Measurements from ENCODE around the gene POLL.

POLL gene

GRCh38 chr10:101571271-101571925, 16.7 kb downstream of the POLL start:
- Histone ChIP-seq H3K9me3 (ENCODE audit: control insufficient read depth, low read length) (peaks cover 3% of the 10 kb centered on the region), H3K4me1 (ENCODE audit: control insufficient read depth, insufficient read depth, low read length, poor library complexity, severe bottlenecking) (no peaks in the 10 kb centered on the region), H3K36me3 (ENCODE audit: control insufficient read depth, insufficient read depth, low read length) (no peaks in the 10 kb centered on the region), H3K27ac (ENCODE audit: low read depth, low read length, severe bottlenecking) (no peak overlapping the region), H3K4me3 (ENCODE audit: extremely low read depth, insufficient read depth, low read length, poor library complexity, severe bottlenecking) (no peak overlapping the region)
- WGBS, 2 experiments (ENCODE audit: insufficient coverage in 2 of 2): 85 to 93% methylated on average over 3 to 4 of the region's 8 CpGs

DNA sequence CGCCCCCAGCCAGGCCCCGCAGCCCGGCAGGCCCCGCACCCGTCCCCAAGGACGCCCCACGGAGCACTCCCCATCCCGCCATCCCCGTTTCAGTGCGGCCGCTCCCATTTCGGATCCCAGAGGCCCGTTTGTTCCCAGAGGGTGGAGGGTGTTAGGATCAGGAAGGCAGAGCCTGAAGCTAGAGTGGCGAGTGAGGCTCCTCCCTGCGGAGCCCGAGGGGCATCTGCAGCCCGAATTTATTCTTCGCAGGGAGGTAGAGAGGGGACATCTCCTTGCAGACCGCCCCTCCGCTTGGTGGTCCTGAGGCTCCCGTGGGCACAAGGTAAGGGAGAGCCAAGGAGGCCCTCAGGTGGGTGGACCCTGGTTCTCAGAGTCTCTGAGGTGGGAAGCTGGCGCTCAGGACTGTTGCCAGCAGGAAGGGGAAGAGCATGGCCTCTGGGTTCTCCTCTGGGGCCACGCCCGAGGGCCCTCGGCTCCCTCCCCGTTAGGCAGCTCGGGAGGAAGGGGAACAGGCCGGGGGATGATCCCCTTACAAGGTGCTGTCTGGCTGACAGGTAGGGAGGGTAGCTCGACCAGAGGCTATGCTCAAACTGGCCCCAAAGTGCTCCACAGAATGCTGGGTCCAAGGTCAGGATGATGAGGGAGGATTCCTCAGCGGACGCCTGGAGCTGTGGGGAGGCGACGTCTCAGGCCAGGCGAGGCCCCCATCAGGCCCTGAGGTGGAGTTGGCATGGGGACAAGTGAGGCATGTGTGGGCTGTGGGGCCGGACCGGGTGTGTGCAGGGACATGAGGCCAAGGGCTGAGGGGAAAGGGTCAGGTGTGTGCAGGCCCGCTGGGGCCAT, 17.4 kb downstream of the POLL start:
- Histone ChIP-seq H3K4me3 (ENCODE audit: extremely low read depth, insufficient read depth, low read length, poor library complexity, severe bottlenecking) (peak overlapping the region; percentile 51), H3K9me3 (ENCODE audit: control insufficient read depth, low read length) (peaks cover 3% of the 10 kb centered on the region), H3K27ac (ENCODE audit: low read depth, low read length, severe bottlenecking) (no peak overlapping the region), H3K36me3 (ENCODE audit: control insufficient read depth, insufficient read depth, low read length) (no peaks in the 10 kb centered on the region), H3K4me1 (ENCODE audit: control insufficient read depth, insufficient read depth, low read length, poor library complexity, severe bottlenecking) (no peaks in the 10 kb centered on the region)
- 26 to 30% methylated on average over 22 to 33 of the region's 37 CpGs for WGBS, 2 experiments (ENCODE audit: insufficient coverage in 2 of 2)

DNA sequence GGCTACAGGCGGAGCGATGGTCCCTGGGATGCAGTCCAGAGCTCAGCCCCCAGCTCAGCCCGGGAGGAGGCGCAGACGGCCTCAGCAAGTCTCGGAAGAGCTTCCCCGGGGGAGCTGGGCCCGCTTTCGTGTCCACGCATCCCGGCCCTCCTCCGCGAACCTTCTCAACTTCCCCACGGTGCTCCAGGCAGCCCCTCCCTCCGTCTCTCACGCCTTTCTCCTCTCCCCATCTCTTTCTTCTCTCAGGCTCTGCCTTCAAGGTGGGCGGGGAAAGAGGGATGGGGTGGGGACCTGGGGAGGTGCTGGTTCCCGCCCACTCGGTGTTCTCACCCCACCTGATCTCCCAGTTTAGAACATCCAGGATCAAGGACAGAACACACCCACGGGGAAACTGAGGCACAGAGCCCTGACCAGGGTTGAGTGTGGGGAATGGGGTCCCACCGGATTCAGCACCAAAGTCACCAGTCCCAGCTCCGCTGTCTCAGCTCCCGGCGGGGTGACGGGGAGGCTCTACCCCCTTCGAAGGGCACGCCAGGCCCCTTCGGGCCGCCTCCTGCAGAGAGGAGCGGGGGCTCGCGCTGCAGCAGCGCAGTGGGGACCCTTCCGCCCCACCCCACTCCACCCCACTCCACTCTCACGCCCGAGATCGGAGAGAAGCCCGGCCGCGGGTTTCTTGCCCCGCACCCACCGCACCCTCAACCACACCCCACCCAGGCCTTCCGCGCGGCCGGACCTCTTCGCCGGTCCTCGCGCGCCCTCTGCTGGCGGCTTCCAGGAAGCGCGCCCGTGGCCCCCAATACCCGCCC, 18.2 kb downstream of the POLL start:
- peaks cover 3% of the 10 kb centered on the region for H3K9me3 ChIP-seq (ENCODE audit: control insufficient read depth, low read length)
- peak overlapping the region; percentile 51 for H3K4me3 ChIP-seq (ENCODE audit: extremely low read depth, insufficient read depth, low read length, poor library complexity, severe bottlenecking)
- no peaks in the 10 kb centered on the region for H3K36me3 ChIP-seq (ENCODE audit: control insufficient read depth, insufficient read depth, low read length)
- 3 to 7% methylated on average over 13 to 14 of the region's 56 CpGs for WGBS, 2 experiments (ENCODE audit: insufficient coverage in 2 of 2)
- H3K4me1 ChIP-seq (ENCODE audit: control insufficient read depth, insufficient read depth, low read length, poor library complexity, severe bottlenecking): no peaks in the 10 kb centered on the region
- no peak overlapping the region for H3K27ac ChIP-seq (ENCODE audit: low read depth, low read length, severe bottlenecking)

DNA sequence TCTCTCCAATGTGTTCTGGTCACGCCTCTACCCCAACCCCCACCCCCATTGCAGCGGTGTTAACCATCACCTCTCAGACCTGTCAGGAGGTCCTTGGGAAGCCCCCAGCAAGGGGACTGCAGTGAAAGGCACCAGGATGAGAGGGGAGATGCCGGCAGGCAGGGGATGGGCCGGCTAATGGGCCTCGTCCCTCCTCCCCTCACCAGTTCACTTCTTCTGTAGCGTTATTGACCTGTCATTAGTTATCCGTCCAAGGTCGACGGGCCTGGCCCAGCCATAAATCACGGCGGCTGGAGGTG, 18.8 kb downstream of the POLL start:
- H3K36me3 ChIP-seq (ENCODE audit: control insufficient read depth, insufficient read depth, low read length): no peaks in the 10 kb centered on the region
- peaks cover 3% of the 10 kb centered on the region for H3K9me3 ChIP-seq (ENCODE audit: control insufficient read depth, low read length)
- H3K4me3 ChIP-seq (ENCODE audit: extremely low read depth, insufficient read depth, low read length, poor library complexity, severe bottlenecking): peak overlapping the region; percentile 51
- H3K27ac ChIP-seq (ENCODE audit: low read depth, low read length, severe bottlenecking): no peak overlapping the region
- H3K4me1 ChIP-seq (ENCODE audit: control insufficient read depth, insufficient read depth, low read length, poor library complexity, severe bottlenecking): no peaks in the 10 kb centered on the region
- WGBS, 2 experiments (ENCODE audit: insufficient coverage in 2 of 2): 2 to 6% methylated on average over 6 of the region's 11 CpGs

- no peak overlapping the region for H3K4me3 ChIP-seq (ENCODE audit: extremely low read depth, insufficient read depth, low read length, poor library complexity, severe bottlenecking)
- no peaks in the 10 kb centered on the region for H3K4me1 ChIP-seq (ENCODE audit: control insufficient read depth, insufficient read depth, low read length, poor library complexity, severe bottlenecking)
- WGBS, 2 experiments (ENCODE audit: insufficient coverage in 2 of 2): 90 to 94% methylated on average over 11 to 13 of the region's 17 CpGs
- peaks cover 3% of the 10 kb centered on the region for H3K9me3 ChIP-seq (ENCODE audit: control insufficient read depth, low read length)
- H3K36me3 ChIP-seq (ENCODE audit: control insufficient read depth, insufficient read depth, low read length): no peaks in the 10 kb centered on the region
- H3K27ac ChIP-seq (ENCODE audit: low read depth, low read length, severe bottlenecking): no peak overlapping the region
Measured at GRCh38 chr10:101568054-101568745, 19.9 kb downstream of the POLL start.

DNA sequence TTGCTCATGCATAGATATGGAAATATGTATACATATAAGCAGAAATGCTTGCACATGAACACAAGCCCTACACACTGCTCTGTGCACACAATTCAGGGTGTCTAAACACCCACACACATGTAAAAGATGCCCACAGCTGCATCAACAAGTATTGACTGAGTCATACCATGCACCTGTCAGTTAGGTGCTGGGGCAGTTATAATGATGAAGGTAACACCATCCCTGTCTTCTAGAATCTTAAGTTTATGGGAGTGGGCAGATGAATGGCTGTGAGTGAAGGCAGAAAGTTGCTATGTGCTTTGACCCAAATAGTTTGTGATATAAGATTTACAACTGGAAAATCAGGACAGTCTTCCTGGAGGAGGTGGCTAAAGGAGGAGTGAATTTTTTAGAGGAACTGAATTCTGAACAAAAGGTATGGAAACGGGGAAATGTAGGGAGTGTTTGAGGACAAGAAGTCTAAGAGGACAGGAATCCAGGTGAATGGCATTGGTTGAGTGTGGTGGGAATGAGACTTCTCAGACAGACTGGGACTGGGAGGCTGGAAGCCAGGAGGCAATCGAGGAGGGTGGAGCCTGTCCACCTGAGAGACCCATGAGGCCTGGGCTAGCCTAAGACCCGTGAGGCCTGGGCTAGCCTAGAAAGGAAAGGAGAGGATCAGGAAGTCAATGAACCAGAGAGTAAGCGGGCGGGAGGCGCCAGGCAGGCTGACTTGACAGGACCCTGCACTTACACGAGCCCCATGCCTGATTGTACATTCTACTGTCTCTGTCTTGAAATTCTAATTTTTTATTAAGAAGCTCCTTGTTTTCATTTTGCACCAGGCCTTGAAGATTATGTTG, 20.7 kb downstream of the POLL start:
- no peak overlapping the region for H3K27ac ChIP-seq (ENCODE audit: low read depth, low read length, severe bottlenecking)
- H3K36me3 ChIP-seq (ENCODE audit: control insufficient read depth, insufficient read depth, low read length): no peaks in the 10 kb centered on the region
- 88 to 92% methylated on average over 7 of the region's 7 CpGs for WGBS, 2 experiments (ENCODE audit: insufficient coverage in 2 of 2)
- H3K9me3 ChIP-seq (ENCODE audit: control insufficient read depth, low read length): no peaks in the 10 kb centered on the region
- no peak overlapping the region for H3K4me3 ChIP-seq (ENCODE audit: extremely low read depth, insufficient read depth, low read length, poor library complexity, severe bottlenecking)
- H3K4me1 ChIP-seq (ENCODE audit: control insufficient read depth, insufficient read depth, low read length, poor library complexity, severe bottlenecking): no peaks in the 10 kb centered on the region

- no peak overlapping the region for H3K4me3 ChIP-seq (ENCODE audit: extremely low read depth, insufficient read depth, low read length, poor library complexity, severe bottlenecking)
- H3K27ac ChIP-seq (ENCODE audit: low read depth, low read length, severe bottlenecking): no peak overlapping the region
- 53 to 63% methylated on average over 46 to 51 of the region's 59 CpGs for WGBS, 2 experiments (ENCODE audit: insufficient coverage in 2 of 2)
- no peaks in the 10 kb centered on the region for H3K4me1 ChIP-seq (ENCODE audit: control insufficient read depth, insufficient read depth, low read length, poor library complexity, severe bottlenecking)
- H3K9me3 ChIP-seq (ENCODE audit: control insufficient read depth, low read length): no peaks in the 10 kb centered on the region
- H3K36me3 ChIP-seq (ENCODE audit: control insufficient read depth, insufficient read depth, low read length): no peaks in the 10 kb centered on the region
Measured at GRCh38 chr10:101566333-101567164, 21.5 kb downstream of the POLL start.

- Histone ChIP-seq H3K36me3 (ENCODE audit: control insufficient read depth, insufficient read depth, low read length) (no peaks in the 10 kb centered on the region), H3K27ac (ENCODE audit: low read depth, low read length, severe bottlenecking) (no peak overlapping the region), H3K4me3 (ENCODE audit: extremely low read depth, insufficient read depth, low read length, poor library complexity, severe bottlenecking) (no peak overlapping the region), H3K9me3 (ENCODE audit: control insufficient read depth, low read length) (no peaks in the 10 kb centered on the region), H3K4me1 (ENCODE audit: control insufficient read depth, insufficient read depth, low read length, poor library complexity, severe bottlenecking) (no peaks in the 10 kb centered on the region)
- 87 to 98% methylated on average over 6 of the region's 8 CpGs for WGBS, 2 experiments (ENCODE audit: insufficient coverage in 2 of 2)
Measured at GRCh38 chr10:101565936-101566332, 22.1 kb downstream of the POLL start.

DNA sequence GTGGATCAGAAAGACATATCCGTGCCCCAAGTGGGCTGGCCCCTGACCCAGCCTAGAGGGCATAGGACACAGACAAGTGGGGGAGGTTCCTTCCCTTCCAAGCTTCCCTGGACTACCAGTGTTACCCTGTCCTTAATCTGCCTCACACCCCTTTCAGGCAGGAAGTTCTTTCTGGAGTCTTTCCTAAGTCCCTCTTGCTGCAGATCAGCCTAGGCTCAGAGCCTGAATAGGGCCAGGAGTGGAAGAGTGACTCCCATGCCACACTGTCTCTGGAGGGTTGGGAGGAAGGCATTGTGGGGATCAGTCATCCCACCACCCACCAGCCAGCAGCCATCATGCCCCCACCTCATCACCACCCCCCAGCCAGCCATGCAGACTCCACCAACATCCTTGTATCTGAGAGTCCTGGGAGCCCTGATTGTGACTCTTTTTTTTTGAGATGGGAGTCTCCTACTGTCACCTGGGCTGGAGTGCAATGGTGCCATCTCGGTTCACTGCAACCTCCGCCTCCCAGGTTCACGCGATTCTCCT, 22.6 kb downstream of the POLL start:
- WGBS, 2 experiments (ENCODE audit: insufficient coverage in 2 of 2): 89 to 96% methylated on average over 5 of the region's 5 CpGs
- Histone ChIP-seq H3K4me1 (ENCODE audit: control insufficient read depth, insufficient read depth, low read length, poor library complexity, severe bottlenecking) (no peaks in the 10 kb centered on the region), H3K27ac (ENCODE audit: low read depth, low read length, severe bottlenecking) (no peak overlapping the region), H3K36me3 (ENCODE audit: control insufficient read depth, insufficient read depth, low read length) (no peaks in the 10 kb centered on the region), H3K9me3 (ENCODE audit: control insufficient read depth, low read length) (no peaks in the 10 kb centered on the region), H3K4me3 (ENCODE audit: extremely low read depth, insufficient read depth, low read length, poor library complexity, severe bottlenecking) (no peak overlapping the region)

Measured in mesodermal cell (in vitro differentiated cells).